Activated naive CD4-positive, alpha-beta T cell (primary cell): ENCODE measurements around the gene PTRH2.
"Not testable (repeated sequence)": the region's sequence is repeated elsewhere in the genome, so short reads cannot be mapped to it uniquely, and the experiment has no call there.

Source experiments
- DNase-seq, 4 experiments: peaks; one replicate each; lab custom pipeline; 2025; lab: John Stamatoyannopoulos, UW

PTRH2 gene

DNA sequence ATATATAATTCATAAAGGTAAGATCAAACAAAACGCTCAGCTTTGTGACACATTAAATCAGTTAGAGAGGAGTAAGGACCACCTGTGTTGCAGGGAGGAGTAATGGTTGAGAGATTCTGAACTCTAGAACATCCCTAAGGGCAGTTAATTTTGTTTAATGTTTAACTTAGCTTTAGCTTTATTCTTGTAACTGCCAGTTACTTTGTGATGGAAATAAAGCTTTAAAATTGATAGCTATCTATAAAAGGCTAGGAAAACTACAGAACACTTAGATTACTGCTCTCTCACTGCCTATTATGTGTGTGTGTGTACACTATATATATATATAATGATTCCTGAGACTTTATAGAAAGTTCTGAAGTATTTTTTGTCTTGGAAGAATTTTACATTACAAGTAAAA lies 37.8 kb downstream of the PTRH2 start:
- DNase-seq = no peak

DNA sequence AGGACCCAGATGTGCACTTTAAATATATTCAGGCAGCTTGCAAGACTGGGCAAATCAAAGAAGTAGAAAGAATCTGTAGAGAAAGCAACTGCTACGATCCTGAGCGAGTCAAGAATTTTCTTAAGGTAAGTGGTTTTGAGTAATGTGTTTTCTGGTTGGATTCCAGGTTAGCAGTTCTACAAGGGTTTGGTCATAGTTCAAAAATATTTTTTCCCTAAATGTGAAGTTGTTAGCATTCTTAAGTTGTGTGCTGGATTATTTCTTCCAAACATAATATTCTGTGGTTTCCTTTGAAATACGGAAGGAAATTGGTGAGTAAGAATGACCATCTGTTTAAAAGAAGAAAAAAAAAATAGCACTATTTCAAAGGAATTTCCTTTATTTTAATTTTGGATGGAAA lies 38.4 kb downstream of the PTRH2 start:
- no peak for DNase-seq

DNA sequence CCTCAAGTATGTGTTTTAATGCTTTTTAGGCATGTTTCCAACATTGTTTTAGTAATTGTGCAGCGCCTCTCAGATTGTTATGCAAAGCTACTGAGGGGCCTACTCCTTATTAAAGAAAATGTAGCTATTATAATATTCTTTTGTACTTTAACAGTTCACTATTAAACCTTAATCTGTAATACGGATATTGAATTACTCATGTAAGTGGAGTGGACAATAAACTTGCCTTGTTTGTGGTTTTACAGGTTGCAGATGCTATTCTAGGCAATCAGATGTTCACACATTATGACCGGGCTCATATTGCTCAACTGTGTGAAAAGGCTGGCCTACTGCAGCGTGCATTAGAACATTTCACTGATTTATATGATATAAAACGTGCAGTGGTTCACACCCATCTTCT lies 41.0 kb downstream of the PTRH2 start:
- DNase-seq = no peak

DNA sequence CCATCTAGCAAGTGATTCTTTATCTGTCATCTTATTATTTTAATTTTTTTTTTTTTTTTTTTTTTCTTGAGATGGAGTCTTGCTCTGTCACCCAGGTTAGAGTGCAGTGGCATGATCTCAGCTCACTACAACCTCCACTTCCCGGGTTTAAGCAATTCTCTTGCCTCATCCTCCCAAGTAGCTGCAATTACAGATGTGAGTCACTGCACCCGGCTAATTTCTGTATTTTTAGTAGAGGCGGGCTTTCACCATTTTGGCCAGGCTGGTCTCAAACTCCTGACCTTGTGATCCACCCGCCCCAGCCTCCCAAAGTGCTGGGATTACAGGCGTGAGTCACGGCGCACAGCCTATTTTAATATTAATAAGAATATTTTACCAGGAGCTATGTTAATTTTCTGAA lies 50.6 kb downstream of the PTRH2 start:
- DNase-seq = not testable (repeated sequence)

DNA sequence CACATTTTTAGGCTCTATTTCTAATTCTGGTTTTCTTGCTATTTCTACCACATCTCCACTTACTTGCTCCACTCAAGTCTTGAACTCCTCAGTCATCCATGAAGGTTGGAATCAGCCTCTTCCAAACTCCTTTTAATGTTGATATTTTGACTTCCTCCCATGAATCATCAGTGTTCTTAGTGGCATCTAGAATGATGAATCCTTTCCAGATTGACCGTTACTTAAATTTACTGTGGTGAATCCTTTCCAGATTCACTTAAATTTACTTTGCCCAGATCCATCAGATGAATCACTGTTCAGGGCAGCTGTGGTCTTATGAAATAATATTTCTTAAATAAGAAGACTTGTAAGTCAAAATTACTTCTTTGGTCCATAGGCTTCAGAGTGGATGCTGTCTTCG lies 55.1 kb downstream of the PTRH2 start:
- DNase-seq = no peak

DNA sequence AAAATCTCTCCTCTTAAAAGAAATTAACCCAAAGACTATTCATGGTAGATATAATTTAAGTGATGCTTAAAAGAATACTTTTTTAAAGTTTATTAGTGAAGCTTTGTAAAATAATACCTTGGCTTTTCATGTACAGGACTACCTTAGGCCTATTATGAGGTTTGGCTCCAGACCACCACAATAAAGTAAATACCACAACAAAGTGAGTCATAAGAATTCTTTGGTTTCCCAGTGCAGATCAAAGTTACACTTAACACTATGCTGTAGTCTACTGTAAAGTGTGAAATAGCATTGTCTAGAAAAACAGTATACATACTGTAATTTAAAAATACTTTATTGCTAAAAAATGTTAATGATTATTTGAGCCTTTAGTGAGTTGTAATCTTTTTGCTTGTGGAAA lies 55.9 kb downstream of the PTRH2 start:
- DNase-seq = no peak

DNA sequence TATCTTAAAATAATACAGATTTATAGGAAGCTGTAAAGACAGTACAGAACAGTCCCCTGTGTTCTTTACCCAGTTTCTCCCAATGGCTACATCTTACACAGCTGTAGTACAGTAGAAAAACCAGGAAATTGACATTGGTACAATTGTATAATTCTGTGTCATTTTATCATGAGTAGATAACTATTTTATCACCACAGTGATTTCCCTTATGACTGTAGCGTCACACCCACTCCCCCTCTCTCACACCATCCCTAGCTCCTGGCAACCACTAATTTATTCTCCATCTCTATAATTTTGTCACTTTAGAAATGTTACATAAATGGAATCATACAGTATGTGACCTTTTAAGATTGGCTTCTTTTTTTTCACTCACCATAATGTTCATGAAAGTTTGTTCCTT lies 56.6 kb downstream of the PTRH2 start:
- DNase-seq = no peak

DNA sequence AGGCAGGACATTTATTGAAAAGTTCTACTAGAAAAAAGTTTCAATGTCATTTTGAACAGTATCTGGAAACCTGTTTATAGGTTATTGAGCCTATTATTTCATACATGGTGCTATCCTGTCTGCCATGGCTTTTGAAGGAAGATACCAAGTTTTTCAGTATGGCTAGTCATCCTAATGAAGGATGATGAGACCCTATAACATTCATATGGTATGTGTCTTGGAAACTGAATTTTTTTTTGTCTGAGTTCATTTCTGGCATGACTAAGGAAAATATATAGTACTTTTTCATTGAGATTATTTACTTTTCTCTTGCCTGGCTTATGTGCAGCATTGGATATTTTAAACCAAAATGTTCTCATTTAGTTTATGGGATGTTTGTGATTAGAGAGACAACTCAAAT lies 57.3 kb downstream of the PTRH2 start:
- DNase-seq = no peak
